SK-N-SH (cell line): ENCODE measurements around the gene MYL2.

Experiments
- ELF1 ChIP-seq: IDR thresholded peaks from 2 replicates; pipeline ENCODE4 v1.4.0; 2012
- EP300 ChIP-seq, 2 experiments: IDR thresholded peaks; 2 replicates each; pipeline versions ENCODE4 v1.4.0 to v1.6.1; 2012; ENCODE audit warnings: borderline replicate concordance in 1 of 2, low read depth in 1 of 2, low read length in 1 of 2
- EZH2phosphoT487 ChIP-seq: fragments of 200-600 bp; sonication (generic); IDR thresholded peaks from 2 replicates; pipeline ENCODE4 v1.6.1; 2017; ENCODE audit warnings: low read depth, mixed run types, mild to moderate bottlenecking, antibody characterized with exemption, moderate library complexity, borderline replicate concordance
- FOXM1 ChIP-seq: IDR thresholded peaks from 2 replicates; pipeline ENCODE4 v1.4.0; 2012; ENCODE audit warnings: low read depth, mild to moderate bottlenecking
- RFX5 ChIP-seq: IDR thresholded peaks from 2 replicates; pipeline ENCODE4 v1.6.1; 2012; ENCODE audit warnings: mild to moderate bottlenecking, improper control_type of control experiment, low read length
- TAF1 ChIP-seq: IDR thresholded peaks from 2 replicates; pipeline ENCODE4 v1.6.1; 2012; ENCODE audit warnings: low read depth, mild to moderate bottlenecking, low read length, moderate library complexity, borderline replicate concordance
- TCF12 ChIP-seq: IDR thresholded peaks from 2 replicates; pipeline ENCODE4 v1.4.0; 2012
- TF ChIP-seq, protein P1 (sequence below): IDR thresholded peaks from 2 replicates; pipeline ENCODE4 v1.6.1; 2012; ENCODE audit warnings: mild to moderate bottlenecking, low read depth, low read length, moderate library complexity
- TF ChIP-seq, protein P2 (sequence below): IDR thresholded peaks from 2 replicates; pipeline ENCODE4; 2012
- TF ChIP-seq, protein P3 (sequence below): fragments of 200-600 bp; sonication (generic); IDR thresholded peaks from 2 replicates; pipeline ENCODE4 v1.6.1; 2017; ENCODE audit warnings: antibody characterized with exemption, mild to moderate bottlenecking, moderate library complexity
- TF ChIP-seq, protein P4 (sequence below): IDR thresholded peaks from 2 replicates; pipeline ENCODE4 v1.4.0; 2012; ENCODE audit warnings: low read depth

DNA sequence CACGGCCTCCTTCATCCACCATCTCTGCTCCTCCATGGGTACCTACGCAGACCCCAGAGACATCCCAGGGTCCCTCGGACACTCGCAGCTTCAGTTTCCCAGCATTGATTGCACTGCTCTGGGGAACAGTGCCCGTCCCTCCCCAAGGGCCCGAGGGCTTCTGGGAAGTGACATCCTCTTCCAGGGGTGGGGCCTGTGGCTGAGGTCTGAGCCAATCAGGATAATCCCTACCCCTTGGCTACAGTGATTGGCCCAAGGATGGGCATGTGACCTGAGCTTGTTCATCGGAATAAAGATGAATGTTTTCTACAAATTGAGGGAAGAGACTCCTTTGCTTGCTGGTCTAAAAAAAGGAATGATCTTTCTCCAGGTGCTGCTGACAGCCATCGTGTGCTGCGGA lies 37.3 kb upstream of the MYL2 start:
- TF ChIP-seq TAF1 = 0 out of 2 replicates have a peak, but pooled peaks have one; percentile 23
- no peak for TF ChIP-seq EZH2phosphoT487
- TF ChIP-seq, protein P1, sequence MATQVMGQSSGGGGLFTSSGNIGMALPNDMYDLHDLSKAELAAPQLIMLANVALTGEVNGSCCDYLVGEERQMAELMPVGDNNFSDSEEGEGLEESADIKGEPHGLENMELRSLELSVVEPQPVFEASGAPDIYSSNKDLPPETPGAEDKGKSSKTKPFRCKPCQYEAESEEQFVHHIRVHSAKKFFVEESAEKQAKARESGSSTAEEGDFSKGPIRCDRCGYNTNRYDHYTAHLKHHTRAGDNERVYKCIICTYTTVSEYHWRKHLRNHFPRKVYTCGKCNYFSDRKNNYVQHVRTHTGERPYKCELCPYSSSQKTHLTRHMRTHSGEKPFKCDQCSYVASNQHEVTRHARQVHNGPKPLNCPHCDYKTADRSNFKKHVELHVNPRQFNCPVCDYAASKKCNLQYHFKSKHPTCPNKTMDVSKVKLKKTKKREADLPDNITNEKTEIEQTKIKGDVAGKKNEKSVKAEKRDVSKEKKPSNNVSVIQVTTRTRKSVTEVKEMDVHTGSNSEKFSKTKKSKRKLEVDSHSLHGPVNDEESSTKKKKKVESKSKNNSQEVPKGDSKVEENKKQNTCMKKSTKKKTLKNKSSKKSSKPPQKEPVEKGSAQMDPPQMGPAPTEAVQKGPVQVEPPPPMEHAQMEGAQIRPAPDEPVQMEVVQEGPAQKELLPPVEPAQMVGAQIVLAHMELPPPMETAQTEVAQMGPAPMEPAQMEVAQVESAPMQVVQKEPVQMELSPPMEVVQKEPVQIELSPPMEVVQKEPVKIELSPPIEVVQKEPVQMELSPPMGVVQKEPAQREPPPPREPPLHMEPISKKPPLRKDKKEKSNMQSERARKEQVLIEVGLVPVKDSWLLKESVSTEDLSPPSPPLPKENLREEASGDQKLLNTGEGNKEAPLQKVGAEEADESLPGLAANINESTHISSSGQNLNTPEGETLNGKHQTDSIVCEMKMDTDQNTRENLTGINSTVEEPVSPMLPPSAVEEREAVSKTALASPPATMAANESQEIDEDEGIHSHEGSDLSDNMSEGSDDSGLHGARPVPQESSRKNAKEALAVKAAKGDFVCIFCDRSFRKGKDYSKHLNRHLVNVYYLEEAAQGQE = no peak
- TF ChIP-seq, protein P2, sequence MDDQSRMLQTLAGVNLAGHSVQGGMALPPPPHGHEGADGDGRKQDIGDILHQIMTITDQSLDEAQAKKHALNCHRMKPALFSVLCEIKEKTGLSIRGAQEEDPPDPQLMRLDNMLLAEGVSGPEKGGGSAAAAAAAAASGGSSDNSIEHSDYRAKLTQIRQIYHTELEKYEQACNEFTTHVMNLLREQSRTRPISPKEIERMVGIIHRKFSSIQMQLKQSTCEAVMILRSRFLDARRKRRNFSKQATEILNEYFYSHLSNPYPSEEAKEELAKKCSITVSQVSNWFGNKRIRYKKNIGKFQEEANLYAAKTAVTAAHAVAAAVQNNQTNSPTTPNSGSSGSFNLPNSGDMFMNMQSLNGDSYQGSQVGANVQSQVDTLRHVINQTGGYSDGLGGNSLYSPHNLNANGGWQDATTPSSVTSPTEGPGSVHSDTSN = no peak
- TF ChIP-seq, protein P3, sequence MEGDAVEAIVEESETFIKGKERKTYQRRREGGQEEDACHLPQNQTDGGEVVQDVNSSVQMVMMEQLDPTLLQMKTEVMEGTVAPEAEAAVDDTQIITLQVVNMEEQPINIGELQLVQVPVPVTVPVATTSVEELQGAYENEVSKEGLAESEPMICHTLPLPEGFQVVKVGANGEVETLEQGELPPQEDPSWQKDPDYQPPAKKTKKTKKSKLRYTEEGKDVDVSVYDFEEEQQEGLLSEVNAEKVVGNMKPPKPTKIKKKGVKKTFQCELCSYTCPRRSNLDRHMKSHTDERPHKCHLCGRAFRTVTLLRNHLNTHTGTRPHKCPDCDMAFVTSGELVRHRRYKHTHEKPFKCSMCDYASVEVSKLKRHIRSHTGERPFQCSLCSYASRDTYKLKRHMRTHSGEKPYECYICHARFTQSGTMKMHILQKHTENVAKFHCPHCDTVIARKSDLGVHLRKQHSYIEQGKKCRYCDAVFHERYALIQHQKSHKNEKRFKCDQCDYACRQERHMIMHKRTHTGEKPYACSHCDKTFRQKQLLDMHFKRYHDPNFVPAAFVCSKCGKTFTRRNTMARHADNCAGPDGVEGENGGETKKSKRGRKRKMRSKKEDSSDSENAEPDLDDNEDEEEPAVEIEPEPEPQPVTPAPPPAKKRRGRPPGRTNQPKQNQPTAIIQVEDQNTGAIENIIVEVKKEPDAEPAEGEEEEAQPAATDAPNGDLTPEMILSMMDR = no peak
- TF ChIP-seq, protein P4, sequence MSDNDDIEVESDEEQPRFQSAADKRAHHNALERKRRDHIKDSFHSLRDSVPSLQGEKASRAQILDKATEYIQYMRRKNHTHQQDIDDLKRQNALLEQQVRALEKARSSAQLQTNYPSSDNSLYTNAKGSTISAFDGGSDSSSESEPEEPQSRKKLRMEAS = no peak
- peak; percentile 30; the same call in 1 of the 2 replicates for TF ChIP-seq RFX5
- no peak for TF ChIP-seq TCF12
- no peak for TF ChIP-seq FOXM1
- no peak for TF ChIP-seq ELF1
- no peak for TF ChIP-seq EP300 (IDR thresholded peaks at IDR 0.05; ENCODE audit: borderline replicate concordance in 1 of 2, low read depth in 1 of 2, low read length in 1 of 2)
